Measurements from ENCODE around the gene WDR44.

The WDR44 gene

DNA sequence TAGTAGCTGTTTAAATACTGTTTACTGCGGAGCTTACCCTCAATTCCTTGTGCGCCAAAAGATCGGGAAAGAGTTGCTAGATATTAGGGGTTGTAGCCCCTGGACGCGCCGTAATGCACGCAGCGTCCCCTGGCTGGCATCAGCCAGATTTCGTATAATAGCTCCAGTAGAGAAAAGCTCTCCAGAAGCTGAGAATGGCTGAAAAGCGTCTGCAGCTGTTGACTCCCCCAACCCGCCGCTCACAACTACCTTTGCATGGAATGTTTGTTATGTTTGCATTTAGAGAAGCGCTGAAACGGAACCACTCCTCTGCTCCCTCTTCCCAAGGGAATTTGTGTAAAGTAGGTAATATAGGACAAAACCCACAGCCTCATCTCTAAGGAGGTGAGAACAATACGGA lies 153.4 kb downstream of the WDR44 start:
- no peak for DNase-seq (ENCODE audit: low spot score)
- TF ChIP-seq, protein P1, sequence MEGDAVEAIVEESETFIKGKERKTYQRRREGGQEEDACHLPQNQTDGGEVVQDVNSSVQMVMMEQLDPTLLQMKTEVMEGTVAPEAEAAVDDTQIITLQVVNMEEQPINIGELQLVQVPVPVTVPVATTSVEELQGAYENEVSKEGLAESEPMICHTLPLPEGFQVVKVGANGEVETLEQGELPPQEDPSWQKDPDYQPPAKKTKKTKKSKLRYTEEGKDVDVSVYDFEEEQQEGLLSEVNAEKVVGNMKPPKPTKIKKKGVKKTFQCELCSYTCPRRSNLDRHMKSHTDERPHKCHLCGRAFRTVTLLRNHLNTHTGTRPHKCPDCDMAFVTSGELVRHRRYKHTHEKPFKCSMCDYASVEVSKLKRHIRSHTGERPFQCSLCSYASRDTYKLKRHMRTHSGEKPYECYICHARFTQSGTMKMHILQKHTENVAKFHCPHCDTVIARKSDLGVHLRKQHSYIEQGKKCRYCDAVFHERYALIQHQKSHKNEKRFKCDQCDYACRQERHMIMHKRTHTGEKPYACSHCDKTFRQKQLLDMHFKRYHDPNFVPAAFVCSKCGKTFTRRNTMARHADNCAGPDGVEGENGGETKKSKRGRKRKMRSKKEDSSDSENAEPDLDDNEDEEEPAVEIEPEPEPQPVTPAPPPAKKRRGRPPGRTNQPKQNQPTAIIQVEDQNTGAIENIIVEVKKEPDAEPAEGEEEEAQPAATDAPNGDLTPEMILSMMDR (IDR thresholded peaks at IDR 0.05) = no peak

More for the DNA sequence above, 153.4 kb downstream of the WDR44 start:
- Histone ChIP-seq H3K4me3 (no peak overlapping the region), H3K27ac (no peak overlapping the region)
